Kidney (tissue), 14 donors: ENCODE results near the gene DNASE1L2. TPM values are rescaled to one million over a fixed set of nuclear protein-coding genes. Genes with fewer than 3 reads are reported as not detected.

Experiments used
- DNase-seq, 5 donors: peaks; one replicate each; pipeline ENCODE4 v3.0.0-alpha.2; 2013 to 2020
- FAIRE-seq: peaks from 2 replicates; lab custom pipeline; 2012; peaks lifted over from hg19 to GRCh38; lab: Jason Lieb, UNC
- H3K27ac ChIP-seq, 2 donors: one replicate each; pipeline ENCODE4 v1.7.0; 2013; ENCODE audit warnings: low read depth in 2 of 2, low read length in 2 of 2, inconsistent platforms in 1 of 2
- H3K27me3 ChIP-seq: one replicate; pipeline ENCODE4 v1.7.1; 2013; ENCODE audit warnings: low read length, inconsistent platforms; ENCODE audit not compliant: control insufficient read depth, insufficient read depth
- H3K36me3 ChIP-seq, 3 donors: one replicate each; pipeline versions ENCODE4 v1.7.0 to v1.7.1; 2013; ENCODE audit warnings: low read length in 3 of 3, control low read depth in 1 of 3, inconsistent platforms in 1 of 3; ENCODE audit not compliant: insufficient read depth in 3 of 3, control insufficient read depth in 2 of 3
- H3K4me1 ChIP-seq, 3 donors: one replicate each; pipeline versions ENCODE4 v1.7.0 to v1.7.1; 2013; ENCODE audit warnings: low read length in 3 of 3, inconsistent platforms in 1 of 3, low read depth in 1 of 3; ENCODE audit not compliant: control insufficient read depth in 2 of 3, insufficient read depth in 2 of 3
- H3K4me3 ChIP-seq, 3 donors: one replicate each; pipeline versions ENCODE4 v1.7.0 to v1.8.1; 2013; ENCODE audit warnings: low read length in 3 of 3, control low read depth in 1 of 3, inconsistent platforms in 1 of 3
- H3K9ac ChIP-seq, 3 donors: one replicate each; pipeline versions ENCODE4 v1.7.0 to v1.7.1; 2013; ENCODE audit warnings: low read length in 3 of 3, control low read depth in 1 of 3, inconsistent platforms in 1 of 3
- H3K9me3 ChIP-seq, 3 donors: one replicate each; pipeline versions ENCODE4 v1.7.0 to v1.7.1; 2013; ENCODE audit warnings: low read length in 3 of 3, control low read depth in 1 of 3, inconsistent platforms in 1 of 3; ENCODE audit not compliant: control insufficient read depth in 2 of 3, insufficient read depth in 1 of 3
- intact Hi-C: fragments of 100-400 bp; cut with DNase I; formaldehyde crosslinking; loops from one replicate; pipeline ENCODE4 v1.11.1; 2022
- polyA plus RNA-seq: library from polyadenylated mRNA; stranded (reverse); fragments of 350-450 nt; fragmentation: Illumina TruSeq; extraction: RNeasy Lipid Tissue Mini Kit (QIAGEN cat#74804); gene quantifications from one replicate; pipeline ENCODE4 v1.2.3, GENCODE V29; 2014; ENCODE audit warnings: low read depth, low replicate concordance; ENCODE audit not compliant: insufficient read depth
- total RNA-seq: library from RNA; stranded (reverse); fragmentation: NEBNext Ultra II Directional; extraction: Animal tissue kit (Norgen Biotek cat#: 25700); gene quantifications from one replicate; pipeline ENCODE4 v1.2.1, GENCODE V29; 2021
- TF ChIP-seq, protein P1 (sequence below): IDR thresholded peaks from 3 replicates; pipeline ENCODE4 v1.5.1; 2012; ENCODE audit warnings: mild to moderate bottlenecking, moderate library complexity, borderline replicate concordance; ENCODE audit not compliant: insufficient read depth; ENCODE audit errors: extremely low read depth
- donor health status: control.
- donor health status: control.
- donor health status: control.
- donor health status: control.
- donor health status: control.
- donor health status: DM: yes; HTN: yes; CAD: no.
- donor health status: Normal renal cell carcinoma (clear cell type).

Gene DNASE1L2
- total and polyA plus RNA-seq, 2 donors from 2014 or later = 0.88 TPM

DNA sequence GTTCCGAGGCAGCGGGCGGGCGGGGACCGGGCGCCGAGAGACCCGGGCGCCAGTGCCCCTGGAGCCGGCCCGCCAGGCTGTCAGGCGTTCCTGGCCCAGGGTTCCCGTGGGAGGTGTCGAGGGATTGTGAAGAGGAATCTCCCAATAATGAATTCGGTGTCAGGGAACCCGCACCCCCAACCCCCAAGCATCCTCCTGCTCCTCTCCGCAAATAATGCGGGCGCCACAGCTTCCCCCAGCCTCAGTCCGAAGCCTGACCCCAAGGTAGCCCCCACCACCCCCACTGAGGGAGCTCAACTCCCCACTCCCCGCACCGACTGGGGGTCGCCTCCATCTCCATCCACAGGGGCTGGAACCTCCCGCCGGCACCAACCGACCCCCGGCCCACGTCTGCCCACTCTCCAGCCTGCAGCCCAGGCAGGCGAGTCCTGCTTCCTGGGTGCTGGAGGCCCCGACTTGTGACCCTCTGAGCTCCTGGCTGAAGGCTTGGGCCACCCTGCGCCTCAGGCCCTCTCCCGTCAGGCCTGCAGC is 39.2 kb upstream of the DNASE1L2 start:
- Histone ChIP-seq H3K36me3 (no peaks in the 10 kb centered on the region), H3K9me3 (no peaks in the 10 kb centered on the region), H3K27me3 (no peaks in the 10 kb centered on the region), H3K4me1 (peaks cover 0 to 3% (median 0%) of the 10 kb centered on the region in 3 donors), H3K27ac (no peak overlapping the region), H3K4me3 (no peak overlapping the region), H3K9ac (no peak overlapping the region)
- no peak for FAIRE-seq
- intact Hi-C loops = no loop called here
- TF ChIP-seq, protein P1, sequence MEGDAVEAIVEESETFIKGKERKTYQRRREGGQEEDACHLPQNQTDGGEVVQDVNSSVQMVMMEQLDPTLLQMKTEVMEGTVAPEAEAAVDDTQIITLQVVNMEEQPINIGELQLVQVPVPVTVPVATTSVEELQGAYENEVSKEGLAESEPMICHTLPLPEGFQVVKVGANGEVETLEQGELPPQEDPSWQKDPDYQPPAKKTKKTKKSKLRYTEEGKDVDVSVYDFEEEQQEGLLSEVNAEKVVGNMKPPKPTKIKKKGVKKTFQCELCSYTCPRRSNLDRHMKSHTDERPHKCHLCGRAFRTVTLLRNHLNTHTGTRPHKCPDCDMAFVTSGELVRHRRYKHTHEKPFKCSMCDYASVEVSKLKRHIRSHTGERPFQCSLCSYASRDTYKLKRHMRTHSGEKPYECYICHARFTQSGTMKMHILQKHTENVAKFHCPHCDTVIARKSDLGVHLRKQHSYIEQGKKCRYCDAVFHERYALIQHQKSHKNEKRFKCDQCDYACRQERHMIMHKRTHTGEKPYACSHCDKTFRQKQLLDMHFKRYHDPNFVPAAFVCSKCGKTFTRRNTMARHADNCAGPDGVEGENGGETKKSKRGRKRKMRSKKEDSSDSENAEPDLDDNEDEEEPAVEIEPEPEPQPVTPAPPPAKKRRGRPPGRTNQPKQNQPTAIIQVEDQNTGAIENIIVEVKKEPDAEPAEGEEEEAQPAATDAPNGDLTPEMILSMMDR = no peak
- DNase-seq = no peak

DNA sequence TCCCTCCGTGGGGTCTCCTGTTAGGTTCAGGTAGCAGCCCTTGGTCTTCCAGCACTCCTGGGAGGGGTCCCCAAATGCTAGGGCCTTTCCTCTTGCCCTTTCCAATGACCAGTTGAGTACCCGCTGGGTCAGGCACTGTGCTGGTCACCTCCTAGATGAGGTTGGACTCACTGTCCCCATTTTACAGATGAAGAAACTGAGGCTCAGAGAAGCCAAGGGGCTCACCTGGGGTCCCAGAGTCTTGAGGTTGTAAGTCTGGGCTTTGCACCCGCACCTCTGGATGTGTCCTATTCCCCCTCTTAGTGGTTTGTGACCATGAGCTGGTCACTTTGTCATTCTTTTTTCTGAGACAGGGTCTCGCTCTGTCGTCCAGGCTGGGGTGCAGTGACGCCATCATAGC is 38.5 kb upstream of the DNASE1L2 start:
- intact Hi-C loops = no loop called here
- Histone ChIP-seq H3K27ac (no peak overlapping the region), H3K9me3 (no peaks in the 10 kb centered on the region), H3K27me3 (no peaks in the 10 kb centered on the region), H3K4me3 (no peak overlapping the region), H3K4me1 (peaks cover 0 to 3% (median 0%) of the 10 kb centered on the region in 3 donors), H3K36me3 (no peaks in the 10 kb centered on the region), H3K9ac (no peak overlapping the region)
- no peak for DNase-seq
- FAIRE-seq = no peak
- TF ChIP-seq, protein P1 = no peak

DNA sequence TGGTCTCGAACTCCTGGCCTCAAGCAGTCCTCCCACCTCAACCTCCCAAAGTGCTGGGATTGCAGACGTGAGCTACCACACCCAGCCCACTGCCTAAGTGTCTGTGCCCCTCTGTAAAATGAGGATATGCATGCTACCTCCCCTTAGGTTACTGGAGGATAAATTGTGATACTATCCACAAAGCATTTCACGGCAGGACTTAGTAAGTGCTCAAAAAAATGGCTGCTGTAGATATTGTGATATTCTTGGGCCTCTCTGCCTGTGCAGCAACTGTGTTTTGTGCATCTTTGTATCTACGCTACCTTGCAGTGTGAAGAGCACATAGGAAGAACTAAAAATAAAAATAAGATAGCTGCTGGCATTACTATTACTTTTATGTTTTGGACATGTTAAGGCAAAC is 38.0 kb upstream of the DNASE1L2 start:
- Histone ChIP-seq H3K27ac (no peak overlapping the region), H3K4me3 (no peak overlapping the region), H3K27me3 (no peaks in the 10 kb centered on the region), H3K36me3 (no peaks in the 10 kb centered on the region), H3K9ac (no peak overlapping the region), H3K9me3 (no peaks in the 10 kb centered on the region), H3K4me1 (peaks cover 0 to 3% (median 0%) of the 10 kb centered on the region in 3 donors)
- intact Hi-C loops = no loop called here
- FAIRE-seq (no peak), DNase-seq (no peak)
- TF ChIP-seq, protein P1 = no peak

DNA sequence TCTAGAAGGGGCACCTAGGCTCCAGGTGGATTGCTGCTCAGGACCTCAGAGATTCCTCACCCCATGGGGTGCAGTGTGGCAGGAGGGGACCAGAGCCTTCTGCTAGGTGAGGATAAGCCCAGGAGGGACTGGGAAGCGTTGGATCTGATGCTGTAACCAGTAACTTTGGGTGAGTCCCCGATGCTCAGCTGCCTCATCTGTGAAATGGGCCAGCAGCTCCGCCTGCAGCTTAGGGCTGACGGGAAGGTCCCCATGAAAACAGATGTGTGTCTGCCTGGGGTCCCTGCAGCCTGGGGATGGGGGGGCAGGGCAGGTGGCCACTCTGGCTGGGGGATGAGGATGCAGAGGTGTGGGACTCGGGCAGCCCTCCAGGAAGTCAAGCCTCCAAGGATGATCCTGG is 37.1 kb upstream of the DNASE1L2 start:
- no peak overlapping the region for H3K9ac ChIP-seq
- intact Hi-C loops = no loop called here
- H3K4me1 ChIP-seq = peaks cover 0 to 3% (median 0%) of the 10 kb centered on the region in 3 donors
- no peaks in the 10 kb centered on the region for H3K36me3 ChIP-seq
- no peaks in the 10 kb centered on the region for H3K27me3 ChIP-seq
- DNase-seq = no peak
- FAIRE-seq = no peak
- no peak overlapping the region for H3K27ac ChIP-seq
- H3K4me3 ChIP-seq = no peak overlapping the region
- no peaks in the 10 kb centered on the region for H3K9me3 ChIP-seq
- TF ChIP-seq, protein P1 = no peak
